Activated CD4-positive, alpha-beta T cell treated with anti-CD3 and anti-CD28 coated beads, Interleukin-10, Interleukin-2, amounts not matched to agents 100 ng/mL and 50 ng/mL, durations not matched to agents 16 hours and 8 hours (primary cell): Measurements from ENCODE around the gene GOLGA1.
"Not testable (repeated sequence)": the region's sequence is repeated elsewhere in the genome, so short reads cannot be mapped to it uniquely, and the experiment has no call there.

Source experiments
- DNase-seq: peaks from one replicate; pipeline ENCODE4 v3.0.0-alpha.2; 2020

The GOLGA1 gene

DNA sequence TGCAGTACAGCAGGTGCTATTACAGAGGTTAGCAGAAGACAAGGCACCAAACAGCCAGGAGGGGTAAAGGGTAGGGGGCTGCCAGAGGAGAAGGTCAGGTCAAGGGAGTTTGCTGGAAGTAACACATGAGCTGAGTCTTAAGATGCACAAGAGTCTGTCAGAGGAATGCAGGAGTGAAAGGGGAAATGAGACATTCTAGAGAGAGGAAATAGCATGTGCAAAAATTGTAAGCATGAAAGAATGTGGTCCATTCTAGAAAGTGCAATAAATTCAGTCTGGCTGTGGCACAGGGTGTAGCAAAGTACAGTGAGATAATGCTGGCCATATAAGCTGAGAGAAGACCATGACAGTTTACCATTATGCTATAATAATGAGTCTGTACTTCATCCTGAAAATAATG lies 6.6 kb downstream of the GOLGA1 start:
- no peak for DNase-seq

DNA sequence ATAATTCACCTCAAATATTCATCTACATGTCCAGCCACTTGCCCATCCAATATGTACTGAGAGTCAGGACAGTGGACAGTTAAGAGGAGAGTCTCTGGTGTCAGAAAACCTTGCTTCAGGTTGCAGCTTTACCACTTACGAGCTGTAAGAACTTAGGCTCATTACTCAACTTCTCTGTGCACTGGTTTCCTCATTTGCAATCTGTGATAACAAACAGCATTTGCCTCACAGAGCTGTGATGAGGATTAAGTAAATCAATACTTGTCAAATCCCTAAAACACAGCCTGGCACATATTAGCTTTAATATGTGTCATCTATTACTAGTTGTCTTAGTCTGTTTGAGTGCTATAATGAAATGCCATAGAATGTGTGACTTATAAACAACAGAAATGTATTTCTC lies 8.6 kb downstream of the GOLGA1 start:
- no peak for DNase-seq

DNA sequence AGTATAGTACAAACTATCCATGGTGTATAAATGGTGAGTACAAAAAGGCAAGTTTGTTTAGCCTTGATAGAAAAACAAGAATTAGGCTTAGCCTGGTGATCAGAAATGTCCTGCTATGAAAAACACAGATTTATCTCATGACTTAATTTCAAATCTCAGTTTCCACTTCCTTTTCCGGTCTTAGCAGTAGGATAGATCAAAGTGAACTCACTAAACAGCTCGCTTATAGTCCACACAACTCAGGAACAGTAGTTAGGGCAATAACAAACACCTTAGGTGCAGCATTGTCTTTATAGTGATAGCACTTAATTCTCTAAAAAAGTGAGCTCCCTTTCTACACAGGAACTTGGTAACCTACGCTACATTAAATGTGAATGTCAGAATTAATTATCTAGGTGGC lies 11.4 kb downstream of the GOLGA1 start:
- peak; percentile 10 for DNase-seq

DNA sequence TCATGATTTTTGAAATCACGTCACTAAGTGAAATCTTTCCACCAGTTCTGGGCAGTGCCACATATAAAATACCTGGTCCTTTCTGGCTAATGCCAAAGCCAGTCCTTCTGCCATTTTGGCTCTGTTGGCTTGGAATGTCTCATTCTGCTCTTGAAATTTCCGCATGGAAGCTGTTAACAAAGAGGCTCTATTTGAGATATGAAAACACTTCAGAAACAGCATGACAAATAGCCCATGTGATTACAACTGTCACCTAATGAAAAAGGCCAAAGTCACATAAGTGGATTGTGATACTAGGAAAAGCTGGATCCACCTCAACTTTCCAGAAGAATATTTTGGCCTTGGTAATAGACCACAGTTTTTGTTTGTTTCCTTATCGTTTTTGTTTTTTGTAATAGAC lies 12.8 kb downstream of the GOLGA1 start:
- DNase-seq, result no peak

DNA sequence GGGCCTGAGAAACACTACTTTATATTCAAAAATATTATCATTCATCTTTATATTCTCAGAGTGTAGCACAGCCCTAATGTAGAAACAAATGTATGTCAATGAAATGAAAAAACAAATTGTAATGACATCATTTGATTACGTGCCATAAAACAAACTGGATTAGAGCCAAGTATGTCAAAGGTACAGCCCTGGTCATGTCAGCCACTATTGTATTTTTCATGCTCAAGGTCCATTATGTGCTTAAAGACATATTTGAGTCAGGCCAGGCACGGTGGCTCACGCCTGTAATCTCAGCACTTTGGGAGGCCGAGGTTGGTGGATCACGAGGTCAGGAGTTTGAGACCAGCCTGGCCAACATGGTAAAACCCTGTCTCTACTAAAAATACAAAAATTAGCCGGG lies 20.5 kb downstream of the GOLGA1 start:
- DNase-seq, result not testable (repeated sequence)

DNA sequence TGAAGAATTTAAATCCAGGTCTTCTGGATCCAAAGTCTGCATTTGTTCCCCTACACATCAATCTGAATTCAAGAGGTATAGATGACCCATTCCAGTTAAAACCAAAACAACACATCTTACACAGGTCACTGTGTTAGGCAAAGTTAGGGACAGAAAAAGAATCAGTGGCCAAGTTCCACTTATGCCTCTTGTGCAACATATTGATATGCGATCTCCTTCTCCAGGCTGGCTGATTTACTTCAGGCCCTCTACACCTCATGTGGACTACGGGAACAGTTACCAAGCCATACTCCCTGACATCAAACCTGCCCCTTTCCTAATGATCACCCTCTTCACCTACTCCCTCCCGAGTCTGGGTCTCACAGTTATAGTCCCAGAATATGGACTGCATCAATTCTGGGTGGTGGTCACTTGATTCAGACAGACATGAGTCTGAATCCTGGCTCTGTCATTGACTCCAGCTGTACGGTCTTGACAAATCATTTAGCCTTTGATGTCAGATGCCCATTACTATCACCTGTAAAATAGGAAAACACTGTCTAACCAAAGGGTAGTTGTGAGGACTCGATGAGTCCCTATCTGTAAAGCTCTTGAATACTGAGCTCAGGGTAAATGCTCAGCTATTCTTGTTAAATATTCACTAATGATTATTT lies 26.0 kb downstream of the GOLGA1 start:
- no peak for DNase-seq

DNA sequence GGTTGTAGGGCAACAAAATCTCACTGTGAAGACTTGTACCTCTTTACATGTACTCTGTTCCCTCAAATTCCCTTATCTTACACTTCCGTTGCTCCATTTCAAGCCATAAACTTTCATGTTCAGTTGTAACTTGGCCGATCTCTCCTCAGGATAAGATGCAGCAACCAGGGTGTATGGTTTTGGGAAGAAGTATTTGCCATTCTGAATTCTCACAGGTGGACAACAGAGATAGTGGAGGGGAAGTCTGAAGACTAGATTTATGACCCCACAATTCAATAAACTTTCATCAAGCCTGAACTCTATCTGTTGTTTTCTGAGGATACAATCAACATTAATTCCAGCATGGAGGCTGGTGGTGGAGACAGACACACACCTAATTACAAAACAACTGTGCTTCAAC lies 27.5 kb downstream of the GOLGA1 start:
- no peak for DNase-seq

DNA sequence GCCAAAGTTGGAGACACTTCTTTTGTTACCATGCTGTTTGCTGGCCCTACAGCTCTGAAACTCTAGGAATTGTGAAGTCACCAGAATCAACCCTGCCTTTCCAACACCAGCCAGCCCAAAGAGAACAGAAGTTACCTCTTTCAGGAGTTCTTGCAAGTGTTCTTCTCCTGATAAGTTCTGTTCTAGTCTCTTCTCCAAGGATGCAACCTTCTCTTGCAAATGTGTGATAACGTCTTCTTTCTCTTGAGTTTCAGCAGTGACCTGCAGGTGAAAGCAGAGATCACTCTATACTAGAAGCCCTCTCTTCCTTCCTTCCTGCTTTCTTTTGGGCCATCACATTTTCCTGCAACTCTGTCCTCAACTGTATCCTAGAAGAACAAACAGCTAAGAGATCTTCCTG lies 29.1 kb downstream of the GOLGA1 start:
- DNase-seq, result no peak

DNA sequence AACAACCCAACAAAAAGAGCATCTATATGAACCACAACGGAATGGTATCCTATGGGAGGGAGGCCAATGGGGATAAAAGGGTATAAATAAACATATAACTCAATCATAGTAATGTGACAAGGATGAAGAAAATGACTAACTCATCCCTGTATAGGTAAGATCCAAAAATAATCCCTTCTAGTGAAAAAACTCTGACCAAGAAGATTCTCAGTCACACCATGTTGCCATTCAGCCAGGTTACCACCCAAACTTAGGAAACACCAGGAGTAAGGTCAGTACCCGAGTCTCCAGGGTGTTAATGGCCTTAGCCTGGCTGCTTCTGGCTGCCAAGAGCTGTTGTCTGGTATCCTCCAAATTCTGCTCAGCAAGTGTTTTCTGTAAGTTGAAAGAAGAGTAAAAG lies 32.8 kb downstream of the GOLGA1 start:
- no peak for DNase-seq

DNA sequence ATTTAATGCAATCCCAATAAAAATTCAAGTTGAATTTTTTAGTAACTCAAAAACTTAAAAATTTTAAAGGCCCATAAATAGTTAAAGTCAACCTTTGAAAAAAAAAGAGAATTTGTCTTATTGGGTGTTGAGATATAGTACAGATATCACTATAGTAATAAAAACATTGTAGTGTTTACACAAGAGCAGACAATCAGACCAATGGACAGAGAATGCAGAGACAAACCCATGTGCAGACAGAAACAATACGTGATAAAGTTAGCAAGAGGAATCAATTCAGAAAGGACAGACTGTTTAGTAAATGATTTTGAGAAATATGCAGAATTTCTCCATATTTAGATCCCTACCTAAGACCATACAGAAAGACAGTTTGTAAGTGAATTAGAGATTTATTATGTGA lies 33.9 kb downstream of the GOLGA1 start:
- no peak for DNase-seq

DNA sequence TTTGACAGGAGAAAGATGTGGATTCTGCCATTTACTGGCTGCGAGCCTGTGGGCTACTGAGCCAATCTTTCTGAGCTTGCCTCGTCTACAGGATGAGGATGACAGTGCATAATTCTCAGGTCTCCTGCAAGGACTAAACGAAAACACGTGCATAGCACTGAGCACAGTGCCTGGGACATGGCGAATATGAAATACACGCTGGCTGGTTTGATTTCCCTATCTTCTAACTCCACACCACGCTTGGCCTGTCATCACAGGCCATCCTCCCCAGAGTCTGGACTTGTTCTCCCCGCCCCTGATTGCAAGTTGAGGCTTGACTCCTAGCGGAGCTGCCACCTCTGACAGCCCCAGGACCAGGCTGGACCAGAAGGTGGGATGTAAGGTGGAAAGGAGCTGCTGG lies 41.0 kb downstream of the GOLGA1 start:
- DNase-seq, result no peak

DNA sequence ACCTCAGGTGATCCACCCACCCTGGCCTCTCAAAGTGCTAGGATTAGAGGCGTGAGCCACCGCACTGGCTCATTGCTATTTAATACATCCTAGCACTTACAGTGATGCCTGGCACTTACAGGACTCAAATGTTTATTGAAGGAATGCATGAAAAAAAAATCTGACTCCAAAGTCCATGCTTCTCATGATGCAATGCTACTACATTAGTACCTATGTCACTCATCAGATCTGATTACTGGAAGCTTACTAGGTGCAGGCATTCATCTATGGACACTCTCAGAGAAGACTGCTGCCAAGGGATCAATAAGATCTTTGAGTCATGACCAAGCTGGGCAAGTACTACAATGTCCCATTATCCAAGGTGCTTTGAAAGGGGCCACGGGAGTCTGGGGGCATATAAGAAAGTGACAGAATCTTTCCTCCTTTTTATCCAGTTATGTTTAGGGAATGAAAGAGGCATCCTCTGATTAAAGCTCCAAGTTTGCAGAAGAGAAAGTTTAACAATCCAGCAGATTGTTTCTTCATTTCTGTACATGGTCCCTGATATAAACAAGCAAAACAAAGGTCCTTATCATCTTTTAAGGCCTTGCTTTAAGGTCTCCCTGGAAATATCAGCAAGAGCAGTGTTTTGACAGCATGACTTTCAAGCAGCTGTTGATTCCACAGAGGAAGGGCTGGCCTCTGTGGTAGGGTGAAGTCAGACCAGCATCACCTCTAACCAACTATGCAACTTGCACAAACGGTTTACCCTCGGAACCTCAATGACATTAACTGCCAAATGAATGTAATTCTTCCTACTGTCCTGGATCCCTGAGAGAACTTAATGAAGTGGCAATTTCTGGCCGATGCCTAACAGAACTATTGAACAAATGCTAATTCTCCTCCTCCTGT lies 43.1 kb downstream of the GOLGA1 start:
- no peak for DNase-seq

DNA sequence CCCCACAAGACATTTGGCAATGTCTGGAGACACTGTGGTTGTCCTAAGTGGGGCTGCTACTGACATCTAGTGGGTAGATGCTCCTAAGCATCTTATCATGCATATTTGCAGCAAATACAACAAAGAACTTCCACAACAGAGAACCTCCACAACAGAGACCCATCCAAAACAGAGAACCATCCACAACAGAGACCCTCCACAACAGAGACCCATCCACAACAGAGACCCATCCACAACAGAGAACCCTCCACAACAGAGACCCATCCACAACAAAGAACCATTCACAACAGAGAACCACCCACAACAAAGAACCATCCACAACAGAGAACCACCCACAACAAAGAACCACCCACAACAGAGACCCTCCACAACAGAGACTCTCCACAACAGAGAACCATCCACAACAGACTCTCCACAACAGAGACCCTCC lies 46.1 kb downstream of the GOLGA1 start:
- peak; percentile 50 for DNase-seq

DNA sequence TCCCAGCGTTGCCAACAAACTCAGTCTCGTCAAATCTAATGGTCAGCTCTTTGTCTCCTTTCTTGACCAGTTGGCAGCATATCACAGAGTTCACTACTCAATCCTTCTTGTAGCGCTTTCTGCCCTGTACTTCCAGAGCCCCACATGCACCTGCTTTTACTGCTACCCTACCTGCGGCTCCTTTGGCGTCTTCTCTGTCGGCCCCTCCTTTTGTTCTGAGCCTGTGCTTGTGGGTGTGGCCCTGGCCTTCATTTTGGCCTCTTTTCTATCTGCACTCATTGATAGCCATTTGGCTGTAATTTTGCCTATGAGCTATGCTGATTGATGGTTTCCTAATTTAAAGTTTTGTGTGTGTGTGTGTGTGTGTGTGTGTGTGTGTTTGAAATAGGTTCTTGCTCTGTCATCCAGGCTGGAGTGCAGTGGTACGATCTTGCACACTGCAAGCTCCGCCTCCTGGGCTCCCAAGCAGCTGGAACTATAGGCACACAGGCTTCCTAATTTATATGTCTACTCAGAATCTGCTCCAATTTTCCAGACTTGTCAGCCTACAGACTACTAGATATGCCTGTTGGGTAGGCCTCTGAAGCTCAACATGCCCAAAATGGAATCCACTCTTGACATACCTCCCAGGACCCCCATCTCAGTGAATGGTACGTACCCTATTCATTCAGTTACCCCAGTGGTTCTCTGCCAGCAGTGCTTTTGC lies 46.7 kb downstream of the GOLGA1 start:
- DNase-seq, result no peak

DNA sequence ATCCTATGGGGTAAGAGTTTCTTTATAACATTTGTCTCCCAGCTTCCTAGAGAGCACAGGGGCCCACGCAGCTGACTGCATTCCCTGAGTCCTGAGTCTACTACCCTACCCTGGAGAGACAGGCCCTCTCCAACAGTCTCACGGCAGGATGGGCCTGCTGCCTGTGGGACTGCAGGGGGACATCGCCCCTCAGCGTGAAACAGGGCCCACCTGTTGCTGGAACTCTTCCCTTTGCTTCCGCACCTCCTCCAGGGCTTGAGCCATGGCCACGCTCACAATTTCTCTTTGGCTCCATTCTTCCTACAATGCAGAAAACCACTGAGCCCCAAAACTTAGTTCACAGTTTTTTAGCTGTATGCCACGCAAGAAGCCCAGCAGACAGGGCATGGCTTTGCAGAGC lies 50.7 kb downstream of the GOLGA1 start:
- DNase-seq, result no peak

DNA sequence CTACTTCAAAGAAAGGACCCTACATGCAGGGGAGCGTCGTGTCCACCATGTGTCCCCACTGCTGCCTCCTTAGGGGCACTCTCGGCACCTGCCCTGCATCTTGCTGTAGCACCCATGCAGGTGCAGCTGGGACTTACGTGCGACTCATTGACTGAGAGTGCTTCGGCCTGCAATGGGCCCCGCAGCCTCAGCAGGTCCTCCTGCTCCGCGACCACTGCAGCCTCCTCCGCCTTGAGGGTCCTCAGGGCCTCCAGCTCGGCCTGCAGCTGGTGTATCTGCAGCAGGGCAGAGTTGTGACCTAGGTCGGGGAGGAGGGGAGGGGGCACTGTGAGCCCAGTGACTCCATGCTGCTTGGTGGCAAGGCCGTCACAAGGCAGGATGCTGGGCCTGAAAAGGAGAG lies 51.9 kb downstream of the GOLGA1 start:
- DNase-seq, result no peak

DNA sequence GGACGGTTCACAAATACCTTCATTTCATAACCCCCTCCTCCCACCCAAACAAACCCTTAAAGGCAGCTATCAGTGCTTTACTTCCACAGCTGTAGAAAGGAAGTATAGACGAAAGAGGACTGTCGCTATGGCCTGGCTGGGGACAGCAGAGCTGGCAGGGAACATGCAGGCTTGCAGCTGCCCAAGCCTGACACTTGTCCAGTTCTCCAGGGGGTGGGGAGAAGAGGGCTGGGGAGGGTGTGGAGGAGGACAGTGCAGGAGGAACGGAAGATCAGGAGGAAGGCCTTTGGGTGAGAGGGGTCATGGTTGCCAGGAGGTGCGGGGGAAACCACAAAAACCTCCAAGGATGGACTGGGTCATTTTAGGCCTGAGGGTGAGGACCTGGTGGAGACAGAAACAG lies 53.1 kb downstream of the GOLGA1 start:
- no peak for DNase-seq

DNA sequence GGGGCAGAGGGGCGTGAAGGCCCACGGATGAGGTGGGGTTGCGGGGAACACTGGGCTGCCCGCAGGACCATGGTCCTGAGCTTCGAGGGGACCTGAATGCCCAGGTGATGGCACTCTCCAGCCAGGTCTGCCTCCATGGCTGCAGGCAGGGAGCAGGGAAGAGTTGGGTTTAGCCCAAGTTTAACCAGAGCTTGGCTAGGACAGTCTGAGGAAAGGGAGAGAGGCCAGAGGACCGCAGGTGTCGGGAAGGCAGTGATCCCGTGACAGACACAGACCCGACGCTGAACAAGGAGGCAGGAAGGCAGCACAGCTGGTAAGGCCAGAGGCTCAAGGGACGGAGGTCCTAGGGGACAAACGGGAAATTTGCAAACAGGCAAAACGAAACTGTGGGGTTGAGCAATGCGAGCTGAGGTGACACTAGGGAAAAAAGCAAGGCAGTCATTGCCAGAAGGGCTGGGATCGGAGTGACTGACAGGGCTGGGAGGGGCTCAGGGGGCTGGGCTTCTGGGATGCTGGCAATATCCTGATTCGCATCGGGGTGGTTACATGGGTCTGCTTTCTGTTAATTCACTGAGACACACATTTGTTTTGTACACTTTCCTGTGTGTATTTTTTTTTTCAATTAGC lies 53.9 kb downstream of the GOLGA1 start:
- DNase-seq, result no peak

DNA sequence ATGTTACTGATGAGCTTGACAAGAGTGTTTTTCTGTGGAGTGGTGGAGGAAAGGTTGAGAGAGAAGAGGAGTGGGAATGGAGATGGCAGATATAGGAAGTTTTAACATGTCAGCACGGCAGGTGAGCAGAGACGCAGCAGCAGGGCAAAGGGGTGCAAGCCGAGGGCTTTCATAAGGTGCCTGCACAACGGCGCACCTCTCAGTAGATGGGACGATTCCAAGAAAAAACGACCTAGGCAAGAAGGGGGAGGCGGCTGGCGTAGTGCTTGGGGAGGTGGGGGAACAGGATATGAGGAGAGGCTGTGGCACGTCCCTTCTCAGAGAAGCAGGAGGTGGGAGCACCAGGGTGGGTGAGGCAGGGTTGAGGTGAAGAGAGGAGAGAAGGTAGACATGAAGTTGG lies 54.4 kb downstream of the GOLGA1 start:
- no peak for DNase-seq

DNA sequence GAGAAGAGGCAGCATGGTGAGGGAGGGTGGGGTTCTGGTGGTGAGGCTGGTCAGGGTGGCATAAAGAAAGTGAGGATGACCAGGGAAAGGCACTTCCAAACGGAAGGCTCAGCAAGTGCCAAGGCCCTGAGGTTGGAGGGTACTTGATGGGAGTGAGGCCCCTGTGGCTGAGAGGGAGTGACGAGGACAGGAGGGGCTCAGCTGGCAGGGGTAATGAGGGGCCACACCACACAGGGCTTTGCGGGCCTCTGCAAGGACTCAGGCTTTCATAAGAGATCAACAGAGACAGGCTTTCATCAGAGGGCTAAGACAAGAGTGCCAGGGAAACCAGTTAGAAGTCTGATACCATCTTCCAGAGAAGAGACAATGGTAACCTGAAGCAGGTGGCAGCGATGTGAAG lies 55.3 kb downstream of the GOLGA1 start:
- DNase-seq, result no peak

DNA sequence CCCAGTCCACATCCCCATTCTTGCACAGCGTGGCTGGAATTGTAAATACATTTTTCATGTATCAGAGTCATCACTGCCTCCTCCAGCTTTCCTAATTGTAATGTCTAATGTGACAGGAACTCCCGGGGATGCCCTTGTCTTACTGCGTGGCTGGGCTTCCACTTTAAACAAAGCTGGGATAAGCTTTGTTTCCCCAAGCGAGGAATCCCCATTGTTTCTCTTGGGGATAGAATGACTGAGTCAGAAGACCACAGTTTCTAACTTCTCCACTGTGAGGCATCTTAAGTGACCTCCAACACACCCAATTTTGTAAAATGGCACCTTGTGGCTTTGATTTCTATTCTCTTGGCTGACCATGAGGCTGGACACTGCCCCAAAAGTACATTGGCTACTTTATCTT lies 56.5 kb downstream of the GOLGA1 start:
- DNase-seq, result no peak

DNA sequence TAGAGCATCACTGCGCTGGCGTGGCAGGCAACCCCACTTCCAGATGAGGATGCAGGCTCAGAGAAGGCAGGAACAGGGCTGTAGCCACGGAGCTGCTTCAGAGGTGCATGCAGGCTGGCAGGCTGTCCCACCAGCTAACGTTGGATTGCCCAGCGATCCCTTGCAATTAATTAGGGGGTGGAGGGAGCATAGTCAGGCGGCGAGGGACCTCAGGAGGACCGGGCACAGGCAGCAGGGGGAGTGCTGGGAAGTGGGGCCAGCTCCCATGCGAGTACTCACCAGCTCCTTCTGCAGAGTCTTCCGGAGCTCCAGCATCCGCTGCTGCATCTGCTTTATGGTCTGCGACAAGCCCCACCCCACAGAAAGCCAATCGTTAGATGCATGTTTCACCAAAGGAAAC lies 58.7 kb downstream of the GOLGA1 start:
- no peak for DNase-seq

DNA sequence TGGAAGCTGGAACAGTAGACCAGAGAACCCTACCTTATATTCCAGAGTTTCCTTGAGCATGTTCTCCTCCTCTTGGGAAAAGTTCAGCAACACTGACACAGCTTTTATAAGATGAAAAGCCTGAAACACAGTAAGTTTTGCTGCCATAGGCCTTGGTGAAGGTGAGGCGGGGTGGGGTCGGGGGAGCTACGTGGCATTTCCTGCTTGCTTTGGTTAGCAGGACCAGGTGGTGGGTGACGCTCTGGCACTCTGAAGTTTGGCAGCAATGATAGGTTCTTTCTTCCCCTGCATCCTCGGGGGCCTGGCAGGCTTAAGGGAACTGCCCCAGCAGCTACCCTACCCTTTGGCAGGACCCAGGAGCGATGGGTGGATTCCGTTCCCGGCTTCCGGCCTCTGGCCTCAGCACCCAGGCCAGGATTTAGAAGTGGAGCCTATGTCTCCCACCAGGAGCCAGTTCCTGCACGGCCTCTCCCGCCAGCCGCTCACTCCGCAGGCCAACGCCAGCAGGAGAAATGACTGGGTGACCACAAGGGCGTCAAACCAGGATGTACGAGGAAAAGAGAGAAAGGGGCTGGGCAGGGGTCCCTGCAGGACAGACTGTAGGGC lies 59.6 kb downstream of the GOLGA1 start:
- no peak for DNase-seq
